ENCODE results near the gene LRP5. TPM values are rescaled to one million over a fixed set of nuclear protein-coding genes. Genes with fewer than 3 reads are reported as not detected.
"Not testable (repeated sequence)": the region's sequence is repeated elsewhere in the genome, so short reads cannot be mapped to it uniquely, and the experiment has no call there.

LRP5 gene
- total RNA-seq, 2 donors from 2014 or later = 34.6 to 60.9 TPM

GRCh38 chr11:68472778-68473177 lies 160.4 kb downstream of the LRP5 start:
- H3K9me3 ChIP-seq = no peaks in the 10 kb centered on the region
- no peak overlapping the region for H3K27ac ChIP-seq
- TF ChIP-seq, protein P1, sequence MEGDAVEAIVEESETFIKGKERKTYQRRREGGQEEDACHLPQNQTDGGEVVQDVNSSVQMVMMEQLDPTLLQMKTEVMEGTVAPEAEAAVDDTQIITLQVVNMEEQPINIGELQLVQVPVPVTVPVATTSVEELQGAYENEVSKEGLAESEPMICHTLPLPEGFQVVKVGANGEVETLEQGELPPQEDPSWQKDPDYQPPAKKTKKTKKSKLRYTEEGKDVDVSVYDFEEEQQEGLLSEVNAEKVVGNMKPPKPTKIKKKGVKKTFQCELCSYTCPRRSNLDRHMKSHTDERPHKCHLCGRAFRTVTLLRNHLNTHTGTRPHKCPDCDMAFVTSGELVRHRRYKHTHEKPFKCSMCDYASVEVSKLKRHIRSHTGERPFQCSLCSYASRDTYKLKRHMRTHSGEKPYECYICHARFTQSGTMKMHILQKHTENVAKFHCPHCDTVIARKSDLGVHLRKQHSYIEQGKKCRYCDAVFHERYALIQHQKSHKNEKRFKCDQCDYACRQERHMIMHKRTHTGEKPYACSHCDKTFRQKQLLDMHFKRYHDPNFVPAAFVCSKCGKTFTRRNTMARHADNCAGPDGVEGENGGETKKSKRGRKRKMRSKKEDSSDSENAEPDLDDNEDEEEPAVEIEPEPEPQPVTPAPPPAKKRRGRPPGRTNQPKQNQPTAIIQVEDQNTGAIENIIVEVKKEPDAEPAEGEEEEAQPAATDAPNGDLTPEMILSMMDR (IDR thresholded peaks at IDR 0.05) = no peak
- H3K4me3 ChIP-seq = no peak overlapping the region
- H3K27me3 ChIP-seq = no peaks in the 10 kb centered on the region
- DNase-seq (ENCODE audit: low spot score) = no peak
- H3K36me3 ChIP-seq = no peaks in the 10 kb centered on the region
- H3K4me1 ChIP-seq = peaks cover 0 to 76% of the 10 kb centered on the region in 2 donors

- TF ChIP-seq, protein P1 (IDR thresholded peaks at IDR 0.05) = no peak
- Histone ChIP-seq H3K9me3 (no peaks in the 10 kb centered on the region), H3K4me3 (no peak overlapping the region), H3K27ac (no peak overlapping the region), H3K4me1 (peaks cover 0 to 71% of the 10 kb centered on the region in 2 donors), H3K36me3 (no peaks in the 10 kb centered on the region), H3K27me3 (no peaks in the 10 kb centered on the region)
- no peak for DNase-seq (ENCODE audit: low spot score)
Observed at GRCh38 chr11:68473693-68474092, 161.3 kb downstream of the LRP5 start.

DNA sequence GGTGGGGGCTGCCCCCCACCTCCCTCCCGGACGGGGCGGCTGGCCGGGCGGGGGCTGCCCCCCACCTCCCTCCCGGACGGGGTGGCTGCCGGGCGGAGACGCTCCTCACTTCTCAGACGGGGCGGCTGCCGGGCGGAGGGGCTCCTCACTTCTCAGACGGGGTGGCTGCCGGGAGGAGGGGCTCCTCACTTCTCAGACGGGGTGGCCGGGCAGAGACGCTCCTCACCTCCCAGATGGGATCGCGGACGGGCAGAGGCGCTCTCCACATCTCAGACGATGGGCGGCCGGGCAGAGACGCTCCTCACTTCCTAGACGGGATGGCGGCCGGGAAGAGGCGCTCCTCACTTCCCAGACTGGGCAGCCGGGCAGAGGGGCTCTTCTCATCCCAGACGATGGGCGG lies 163.2 kb downstream of the LRP5 start:
- not testable (repeated sequence) for H3K27me3 ChIP-seq; H3K9me3 ChIP-seq; H3K36me3 ChIP-seq; DNase-seq (ENCODE audit: low spot score); H3K4me3 ChIP-seq; H3K27ac ChIP-seq
- H3K4me1 ChIP-seq = peaks cover 0 to 67% of the 10 kb centered on the region in 2 donors

- Histone ChIP-seq H3K4me1 (peaks cover 0 to 62% of the 10 kb centered on the region in 2 donors), H3K4me3 (no peak overlapping the region), H3K36me3 (no peaks in the 10 kb centered on the region), H3K27ac (no peak overlapping the region), H3K27me3 (no peaks in the 10 kb centered on the region), H3K9me3 (no peaks in the 10 kb centered on the region)
- TF ChIP-seq, protein P1 (IDR thresholded peaks at IDR 0.05) = no peak
- DNase-seq (ENCODE audit: low spot score) = no peak
Observed at GRCh38 chr11:68479390-68479789, 167.0 kb downstream of the LRP5 start.

DNA sequence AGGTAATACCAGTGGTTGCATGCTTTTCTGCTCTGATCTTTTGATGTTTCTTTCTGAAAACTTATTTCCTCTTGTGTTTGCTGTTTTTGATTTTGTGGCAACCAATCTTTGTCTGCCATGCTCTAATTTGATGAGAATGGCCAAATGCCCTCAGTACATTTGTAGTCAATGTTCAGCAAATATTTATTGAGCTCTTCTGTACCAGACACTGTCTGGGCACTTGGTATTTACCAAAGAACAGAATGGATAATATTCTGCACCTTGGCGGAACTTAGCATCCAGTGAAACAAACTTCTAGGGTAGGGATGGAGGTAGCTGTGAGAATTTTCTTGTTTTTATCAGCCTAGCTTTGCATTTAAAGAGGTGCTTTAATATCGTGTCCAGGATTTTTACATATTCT lies 167.8 kb downstream of the LRP5 start:
- peaks cover 0 to 56% of the 10 kb centered on the region in 2 donors for H3K4me1 ChIP-seq
- H3K36me3 ChIP-seq = no peaks in the 10 kb centered on the region
- H3K27me3 ChIP-seq = no peaks in the 10 kb centered on the region
- H3K27ac ChIP-seq = no peak overlapping the region
- no peak overlapping the region for H3K4me3 ChIP-seq
- no peaks in the 10 kb centered on the region for H3K9me3 ChIP-seq
- TF ChIP-seq, protein P1 (IDR thresholded peaks at IDR 0.05) = no peak
- DNase-seq (ENCODE audit: low spot score) = no peak

- DNase-seq (ENCODE audit: low spot score) = no peak
- H3K27me3 ChIP-seq = no peaks in the 10 kb centered on the region
- peak overlapping the region in 1 of 2 donors; percentile 8 for H3K27ac ChIP-seq
- H3K4me1 ChIP-seq = peaks cover 0 to 56% of the 10 kb centered on the region in 2 donors
- TF ChIP-seq, protein P1 (IDR thresholded peaks at IDR 0.05) = no peak
- H3K36me3 ChIP-seq = no peaks in the 10 kb centered on the region
- H3K9me3 ChIP-seq = no peaks in the 10 kb centered on the region
- no peak overlapping the region for H3K4me3 ChIP-seq
Observed at GRCh38 chr11:68480852-68481510, 168.6 kb downstream of the LRP5 start.

All from right atrium auricular region (tissue), 2 donors.